ENCODE data around the gene MRPS25. TPM values are rescaled to one million over a fixed set of nuclear protein-coding genes. Genes with fewer than 3 reads are reported as not detected.

Gene MRPS25
- total RNA-seq, 1 experiment from 2014 or later: 53.2 TPM

- Histone ChIP-seq H2BK20ac (ENCODE audit: low read depth, low read length, poor library complexity, severe bottlenecking) (no peak overlapping the region), H3K79me1 (ENCODE audit: insufficient read depth, low read depth, low read length, poor library complexity, severe bottlenecking) (no peaks in the 10 kb centered on the region), H2BK5ac (ENCODE audit: insufficient read length, low read length) (no peak overlapping the region), H4K5ac (ENCODE audit: insufficient read length, low read depth, low read length) (no peak overlapping the region), H4K8ac (replicated peaks; ENCODE audit: insufficient read length, low read depth, low read length) (no peak overlapping the region), H3K14ac (ENCODE audit: insufficient read depth, low read length) (no peak overlapping the region), H3K9ac (ENCODE audit: extremely low read depth, insufficient read length, low read length) (no peak overlapping the region), H3K56ac (ENCODE audit: insufficient read length, low read depth, low read length) (no peak overlapping the region), H4K91ac (ENCODE audit: insufficient read length, low read depth, low read length) (no peak overlapping the region), H2BK12ac (ENCODE audit: insufficient read length, low read depth, low read length) (no peak overlapping the region), H3K4me2 (ENCODE audit: insufficient read depth, insufficient read length, low read length) (no peak overlapping the region), H3T11ph (ENCODE audit: low read length) (no peak overlapping the region), H3K27me3 (ENCODE audit: insufficient read depth, low read length) (no peaks in the 10 kb centered on the region), H2BK120ac (ENCODE audit: low read depth, low read length, poor library complexity, severe bottlenecking) (no peak overlapping the region), H4K20me1 (ENCODE audit: control insufficient read depth, insufficient read depth, insufficient read length) (no peaks in the 10 kb centered on the region), H2AK5ac (ENCODE audit: insufficient read length, low read length) (no peak overlapping the region), H3K23me2 (ENCODE audit: insufficient read length, low read depth, low read length, poor library complexity, severe bottlenecking) (no peaks in the 10 kb centered on the region), H3K9me3 (ENCODE audit: control insufficient read depth, low read depth, low read length) (no peaks in the 10 kb centered on the region), H2BK15ac (ENCODE audit: low read depth, low read length) (no peak overlapping the region), H3K4me1 (ENCODE audit: insufficient read depth, low read length) (no peaks in the 10 kb centered on the region), H3K4ac (ENCODE audit: low read depth, low read length) (no peak overlapping the region), H2AFZ (ENCODE audit: low read length) (no peak overlapping the region), H3K79me2 (ENCODE audit: insufficient read depth, low read length) (no peaks in the 10 kb centered on the region), H3K18ac (ENCODE audit: insufficient read length, low read depth, low read length) (no peak overlapping the region), H3K23ac (ENCODE audit: insufficient read length, low read depth, low read length) (no peak overlapping the region), H3K27ac (ENCODE audit: insufficient read length, low read depth, low read length) (no peak overlapping the region)
- Mint-ChIP-seq H3K27me3 (ENCODE audit: low read depth) (peaks cover 10% of the 10 kb centered on the region), H3K36me3 (ENCODE audit: insufficient read depth in 1 of 3, low read depth in 3 of 3) (no peaks in the 10 kb centered on the region), H3K27ac (no peak overlapping the region), H3K4me3 (peak overlapping the region in 1 of 2 experiments; percentile 66; a peak in 1 of 5 replicates), H3K9me3 (no peaks in the 10 kb centered on the region), H3K4me1 (peaks cover 7 to 14% of the 10 kb centered on the region in 2 experiments)
- peak; percentile 97 for TF ChIP-seq CTCF (conservative IDR thresholded peaks at IDR 0.05)
- no CpG with 5 or more reads among the region's 11 CpGs for WGBS (ENCODE audit: extremely low coverage, insufficient read length, low lambda C conversion rate)
- peak; percentile 88 for DNase-seq
Measured at GRCh38 chr3:15108082-15108545, 43.0 kb upstream of the MRPS25 start.

Measured in H9 (cell line).